Measurements from ENCODE around the gene GHRH.

GHRH gene

DNA sequence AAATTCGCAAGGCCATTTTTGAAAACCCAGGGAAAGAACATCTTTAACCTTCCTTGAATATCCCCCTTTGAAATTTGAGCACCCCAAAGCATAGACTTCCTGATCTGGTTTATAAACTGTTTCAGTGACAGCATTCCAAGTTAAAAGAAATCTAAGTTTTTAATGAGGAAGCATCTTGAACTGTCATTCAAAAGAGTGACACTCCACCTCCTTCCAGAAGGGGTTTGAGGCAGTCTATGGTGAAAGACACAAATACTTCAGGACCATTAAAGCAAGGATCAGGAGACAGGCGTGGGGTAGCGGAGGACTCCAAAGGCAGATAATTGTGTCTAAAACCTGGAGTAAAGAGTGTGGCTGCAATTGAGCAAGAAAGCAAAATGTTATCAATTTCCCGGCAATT is 691 bp downstream of the GHRH start:
- Histone ChIP-seq H3K4me1 (ENCODE audit: control insufficient read depth in 1 of 2, insufficient read depth in 1 of 2, low read depth in 1 of 2, low read length in 1 of 2) (peaks cover 0 to 4% of the 10 kb centered on the region in 2 experiments), H3K36me3 (no peaks in the 10 kb centered on the region), H3K4me3 (ENCODE audit: low read depth in 1 of 2, low read length in 1 of 2) (no peak overlapping the region), H3K9me3 (no peaks in the 10 kb centered on the region), H3K27me3 (no peaks in the 10 kb centered on the region), H3K27ac (no peak overlapping the region)
- TF ChIP-seq, protein P1, sequence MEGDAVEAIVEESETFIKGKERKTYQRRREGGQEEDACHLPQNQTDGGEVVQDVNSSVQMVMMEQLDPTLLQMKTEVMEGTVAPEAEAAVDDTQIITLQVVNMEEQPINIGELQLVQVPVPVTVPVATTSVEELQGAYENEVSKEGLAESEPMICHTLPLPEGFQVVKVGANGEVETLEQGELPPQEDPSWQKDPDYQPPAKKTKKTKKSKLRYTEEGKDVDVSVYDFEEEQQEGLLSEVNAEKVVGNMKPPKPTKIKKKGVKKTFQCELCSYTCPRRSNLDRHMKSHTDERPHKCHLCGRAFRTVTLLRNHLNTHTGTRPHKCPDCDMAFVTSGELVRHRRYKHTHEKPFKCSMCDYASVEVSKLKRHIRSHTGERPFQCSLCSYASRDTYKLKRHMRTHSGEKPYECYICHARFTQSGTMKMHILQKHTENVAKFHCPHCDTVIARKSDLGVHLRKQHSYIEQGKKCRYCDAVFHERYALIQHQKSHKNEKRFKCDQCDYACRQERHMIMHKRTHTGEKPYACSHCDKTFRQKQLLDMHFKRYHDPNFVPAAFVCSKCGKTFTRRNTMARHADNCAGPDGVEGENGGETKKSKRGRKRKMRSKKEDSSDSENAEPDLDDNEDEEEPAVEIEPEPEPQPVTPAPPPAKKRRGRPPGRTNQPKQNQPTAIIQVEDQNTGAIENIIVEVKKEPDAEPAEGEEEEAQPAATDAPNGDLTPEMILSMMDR (IDR thresholded peaks at IDR 0.05) = no peak

DNA sequence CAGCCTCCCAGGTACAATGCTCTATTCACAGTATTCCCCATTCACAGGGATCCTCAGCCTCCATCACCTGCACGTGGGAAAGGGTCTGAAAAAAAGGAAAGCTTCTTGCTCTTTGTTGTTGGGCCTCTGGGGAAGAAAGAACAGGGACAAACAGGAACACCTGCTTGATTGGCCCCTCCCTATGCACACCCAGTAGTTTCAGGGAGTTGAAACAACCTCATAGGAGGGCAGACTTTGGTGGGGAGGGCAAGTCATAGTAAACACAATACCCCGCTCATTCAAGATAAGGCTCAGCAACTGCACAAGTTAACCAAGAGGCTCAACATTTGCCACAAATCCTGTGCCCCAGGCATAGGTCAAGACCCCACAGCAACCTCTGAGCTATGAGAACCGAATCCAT is 1.7 kb downstream of the GHRH start:
- no peaks in the 10 kb centered on the region for H3K27me3 ChIP-seq
- H3K9me3 ChIP-seq = no peaks in the 10 kb centered on the region
- no peak overlapping the region for H3K4me3 ChIP-seq (ENCODE audit: low read depth in 1 of 2, low read length in 1 of 2)
- peaks cover 0 to 2% of the 10 kb centered on the region in 2 experiments for H3K4me1 ChIP-seq (ENCODE audit: control insufficient read depth in 1 of 2, insufficient read depth in 1 of 2, low read depth in 1 of 2, low read length in 1 of 2)
- TF ChIP-seq, protein P1 (IDR thresholded peaks at IDR 0.05) = no peak
- no peaks in the 10 kb centered on the region for H3K36me3 ChIP-seq
- H3K27ac ChIP-seq = no peak overlapping the region

DNA sequence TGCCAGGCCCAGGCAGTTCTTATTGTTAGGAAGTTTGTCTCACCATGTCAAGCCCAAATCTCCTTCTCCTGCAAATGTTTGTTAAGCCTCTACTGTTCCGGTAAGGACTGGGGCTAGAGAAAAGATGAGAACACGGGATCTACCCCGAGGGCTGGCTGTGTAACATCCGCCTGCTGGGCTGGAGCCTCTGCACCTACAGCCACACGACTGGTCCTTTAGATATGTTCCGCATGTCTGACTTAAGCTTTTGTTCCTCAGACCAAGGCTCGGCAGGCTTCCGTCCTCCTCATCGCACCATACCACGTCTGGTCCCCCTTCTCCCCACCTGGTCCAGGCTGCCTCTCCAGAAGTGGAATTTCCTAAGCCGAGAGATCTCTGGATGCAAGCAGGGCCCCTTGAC is 2.6 kb downstream of the GHRH start:
- TF ChIP-seq, protein P1 (IDR thresholded peaks at IDR 0.05) = no peak
- Histone ChIP-seq H3K27ac (no peak overlapping the region), H3K9me3 (no peaks in the 10 kb centered on the region), H3K27me3 (no peaks in the 10 kb centered on the region), H3K4me1 (ENCODE audit: control insufficient read depth in 1 of 2, insufficient read depth in 1 of 2, low read depth in 1 of 2, low read length in 1 of 2) (no peaks in the 10 kb centered on the region), H3K36me3 (no peaks in the 10 kb centered on the region), H3K4me3 (ENCODE audit: low read depth in 1 of 2, low read length in 1 of 2) (no peak overlapping the region)

DNA sequence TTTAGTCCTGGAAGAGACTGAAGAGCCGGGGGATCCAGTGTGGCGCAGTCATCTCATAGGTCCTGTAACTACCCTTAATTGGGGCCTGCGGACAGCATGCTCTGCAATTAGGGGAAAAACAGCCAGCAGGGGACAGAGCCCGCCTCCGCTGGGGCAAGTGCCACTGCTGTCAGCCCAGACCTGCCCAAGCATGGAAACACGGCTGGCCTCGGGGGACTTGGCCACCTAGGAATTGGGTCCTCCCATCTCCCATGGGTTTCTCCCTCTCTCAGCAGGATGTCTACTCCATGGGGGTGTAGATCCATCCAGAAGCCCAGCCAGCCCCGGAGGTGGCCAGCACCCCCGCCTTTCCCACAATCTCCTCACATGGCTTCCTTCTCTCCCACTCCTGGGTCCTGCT is 3.6 kb downstream of the GHRH start:
- TF ChIP-seq, protein P1 (IDR thresholded peaks at IDR 0.05) = no peak
- Histone ChIP-seq H3K4me3 (ENCODE audit: low read depth in 1 of 2, low read length in 1 of 2) (no peak overlapping the region), H3K4me1 (ENCODE audit: control insufficient read depth in 1 of 2, insufficient read depth in 1 of 2, low read depth in 1 of 2, low read length in 1 of 2) (no peaks in the 10 kb centered on the region), H3K27ac (no peak overlapping the region), H3K27me3 (no peaks in the 10 kb centered on the region), H3K36me3 (no peaks in the 10 kb centered on the region), H3K9me3 (no peaks in the 10 kb centered on the region)

DNA sequence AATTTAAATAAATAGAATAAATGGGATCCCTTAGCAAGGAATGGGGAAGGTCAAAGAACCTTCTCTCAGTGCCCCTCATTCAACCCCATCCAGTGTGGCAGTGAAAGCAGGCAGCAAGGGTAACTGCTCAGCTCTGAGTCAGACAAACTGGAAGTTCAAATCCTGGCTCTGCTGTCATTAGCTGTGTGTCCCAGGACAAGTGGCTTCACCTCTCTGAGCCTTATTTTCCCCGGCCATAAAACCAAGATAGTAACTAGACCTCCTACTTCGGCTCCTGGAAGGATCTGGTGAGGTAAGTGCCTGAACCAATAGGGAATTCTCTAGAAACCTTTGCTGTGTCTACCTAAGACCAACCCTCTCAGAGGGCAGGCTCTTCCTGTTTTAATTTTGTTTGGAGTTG is 4.1 kb downstream of the GHRH start:
- Histone ChIP-seq H3K27me3 (no peaks in the 10 kb centered on the region), H3K4me3 (ENCODE audit: low read depth in 1 of 2, low read length in 1 of 2) (no peak overlapping the region), H3K36me3 (no peaks in the 10 kb centered on the region), H3K4me1 (ENCODE audit: control insufficient read depth in 1 of 2, insufficient read depth in 1 of 2, low read depth in 1 of 2, low read length in 1 of 2) (no peaks in the 10 kb centered on the region), H3K27ac (no peak overlapping the region), H3K9me3 (no peaks in the 10 kb centered on the region)
- TF ChIP-seq, protein P1 (IDR thresholded peaks at IDR 0.05) = no peak

DNA sequence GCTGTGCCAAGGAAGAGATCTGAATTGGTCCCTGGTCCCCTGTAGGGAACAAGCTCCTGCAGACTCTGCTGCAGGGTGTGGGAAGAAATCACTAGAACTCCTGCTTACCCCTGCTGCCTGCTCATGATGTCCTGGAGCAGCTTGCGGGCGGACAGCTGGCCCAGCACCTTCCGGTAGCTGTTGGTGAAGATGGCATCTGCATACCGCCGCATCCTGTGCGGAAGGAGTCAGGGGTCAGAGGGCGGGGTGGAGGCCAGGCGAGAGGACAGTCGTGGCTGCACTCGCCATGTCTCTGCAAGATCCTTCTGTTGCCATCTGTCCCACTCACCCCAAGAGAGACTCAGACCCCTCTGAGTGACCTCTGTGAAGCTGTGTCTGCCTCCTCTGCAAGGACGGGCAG is 5.3 kb downstream of the GHRH start:
- TF ChIP-seq, protein P1 (IDR thresholded peaks at IDR 0.05) = no peak
- Histone ChIP-seq H3K27me3 (no peaks in the 10 kb centered on the region), H3K9me3 (no peaks in the 10 kb centered on the region), H3K4me1 (ENCODE audit: control insufficient read depth in 1 of 2, insufficient read depth in 1 of 2, low read depth in 1 of 2, low read length in 1 of 2) (no peaks in the 10 kb centered on the region), H3K27ac (no peak overlapping the region), H3K36me3 (no peaks in the 10 kb centered on the region), H3K4me3 (ENCODE audit: low read depth in 1 of 2, low read length in 1 of 2) (no peak overlapping the region)
